ENCODE measurements around the gene AXIN2. TPM values are rescaled to one million over a fixed set of nuclear protein-coding genes. Genes with fewer than 3 reads are reported as not detected.
"Not testable (repeated sequence)": the region's sequence is repeated elsewhere in the genome, so short reads cannot be mapped to it uniquely, and the experiment has no call there.

The AXIN2 gene
- total RNA-seq, 2 experiments from 2014 or later = 3.9 to 4.4 TPM

DNA sequence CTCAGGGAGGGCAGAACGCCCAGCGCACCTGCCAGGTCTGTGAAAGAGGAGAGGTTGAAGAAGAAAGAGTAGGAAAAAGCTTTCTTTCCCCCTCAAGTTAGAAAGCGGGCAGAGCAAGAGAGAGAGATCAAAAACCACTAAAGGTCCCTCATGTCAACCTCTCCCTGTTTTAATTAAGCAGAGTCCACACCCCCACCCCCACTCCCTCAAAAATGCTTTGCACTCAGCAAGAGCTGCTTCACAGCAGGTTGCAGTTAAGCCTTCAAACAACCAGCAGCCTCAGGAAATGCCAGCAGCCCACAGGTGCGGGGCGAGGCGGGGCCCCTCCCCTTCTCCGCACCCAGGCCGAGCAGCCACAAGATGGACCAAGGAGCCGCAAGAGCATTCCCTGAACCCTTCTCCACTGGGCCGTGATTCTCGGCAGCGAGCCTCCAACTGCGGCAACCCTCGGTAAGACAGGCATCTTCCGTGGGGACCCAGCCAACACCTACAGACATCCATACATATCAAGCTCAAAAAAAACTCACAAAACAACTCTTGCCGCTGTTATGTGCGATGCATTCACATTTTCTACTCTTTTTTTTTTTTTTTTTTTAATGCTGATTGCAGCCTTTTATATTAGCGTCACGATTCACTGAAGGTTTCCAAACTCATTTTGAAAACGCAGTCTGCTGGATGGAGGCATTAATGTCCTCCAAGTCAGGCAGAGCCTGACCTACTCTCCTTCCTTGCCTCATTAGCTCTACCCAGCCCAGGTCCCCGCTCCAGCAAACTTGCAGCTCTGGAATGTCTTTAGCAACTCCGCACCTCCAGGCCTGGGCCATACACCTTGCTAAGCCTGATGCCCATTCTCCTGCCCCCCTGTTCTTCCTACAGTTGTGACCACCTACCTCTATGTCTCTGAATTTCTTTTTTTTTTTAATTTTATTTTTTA, 66.1 kb downstream of the AXIN2 start:
- intact Hi-C loops (cut with micrococcal nuclease) = no loop called here
- Mint-ChIP-seq H3K27ac (no peak overlapping the region), H3K4me3 (no peak overlapping the region), H3K36me3 (no peaks in the 10 kb centered on the region), H3K27me3 (no peaks in the 10 kb centered on the region), H3K9me3 (no peaks in the 10 kb centered on the region), H3K4me1 (ENCODE audit: low read depth) (peaks cover 10% of the 10 kb centered on the region)
- ChIA-PET CTCF (interaction anchor here (1.2 kb wide), 1 partner anchor 60 kb away, joined by 4 read pairs; no protein-coding TSS in a partner anchor), POLR2A (no interaction called here)
- peak; percentile 29 for DNase-seq

DNA sequence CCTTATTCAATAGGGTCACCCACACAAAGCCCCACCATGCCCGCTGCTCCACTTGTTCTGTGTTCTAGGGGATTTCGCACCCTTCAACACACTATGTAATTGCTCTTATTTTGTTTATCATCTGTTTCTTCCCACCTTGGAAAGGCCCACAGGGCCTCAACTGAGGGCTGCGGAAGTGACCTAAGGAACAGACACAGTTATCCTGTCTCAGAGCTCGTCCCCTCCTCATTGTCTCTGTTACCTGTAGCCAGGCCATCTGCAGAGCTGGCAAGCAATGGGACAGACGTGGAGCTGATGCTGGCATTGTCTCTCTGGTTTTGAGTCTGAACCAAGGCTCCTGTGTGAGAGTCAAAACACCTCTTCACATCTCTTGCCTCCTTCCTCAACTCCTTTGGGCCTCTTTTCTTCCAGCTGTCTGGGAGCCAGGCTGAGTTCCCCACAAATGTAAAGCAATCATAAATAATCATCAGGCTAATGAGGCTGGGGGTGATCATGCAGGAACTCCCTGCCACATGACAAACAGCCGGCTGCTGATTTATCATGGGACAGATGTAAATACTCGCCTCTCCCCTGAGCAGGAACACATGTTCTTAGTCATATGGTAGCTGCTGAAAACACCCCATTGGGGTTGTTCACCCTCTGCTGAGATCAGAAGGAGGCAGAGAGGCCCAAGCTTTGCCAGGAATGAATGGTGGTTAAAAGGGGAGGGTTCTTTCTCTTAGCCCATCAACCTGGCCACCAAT, 71.9 kb downstream of the AXIN2 start:
- no peaks in the 10 kb centered on the region for H3K9me3 Mint-ChIP-seq
- DNase-seq = no peak
- no peaks in the 10 kb centered on the region for H3K36me3 Mint-ChIP-seq
- H3K27ac Mint-ChIP-seq = no peak overlapping the region
- H3K4me3 Mint-ChIP-seq = no peak overlapping the region
- ChIA-PET CTCF (no interaction called here), POLR2A (no interaction called here)
- peaks cover 1% of the 10 kb centered on the region for H3K27me3 Mint-ChIP-seq
- intact Hi-C loops (cut with micrococcal nuclease) = no loop called here
- no peaks in the 10 kb centered on the region for H3K4me1 Mint-ChIP-seq (ENCODE audit: low read depth)

- intact Hi-C loops (cut with micrococcal nuclease) = no loop called here
- Mint-ChIP-seq H3K36me3 (no peaks in the 10 kb centered on the region), H3K4me3 (no peak overlapping the region), H3K9me3 (no peaks in the 10 kb centered on the region), H3K27me3 (peaks cover 1% of the 10 kb centered on the region), H3K4me1 (ENCODE audit: low read depth) (no peaks in the 10 kb centered on the region), H3K27ac (no peak overlapping the region)
- ChIA-PET POLR2A (no interaction called here), CTCF (no interaction called here)
- no peak for DNase-seq
These were observed 72.8 kb downstream of the AXIN2 start for GRCh38 chr17:65488665-65489064.

DNA sequence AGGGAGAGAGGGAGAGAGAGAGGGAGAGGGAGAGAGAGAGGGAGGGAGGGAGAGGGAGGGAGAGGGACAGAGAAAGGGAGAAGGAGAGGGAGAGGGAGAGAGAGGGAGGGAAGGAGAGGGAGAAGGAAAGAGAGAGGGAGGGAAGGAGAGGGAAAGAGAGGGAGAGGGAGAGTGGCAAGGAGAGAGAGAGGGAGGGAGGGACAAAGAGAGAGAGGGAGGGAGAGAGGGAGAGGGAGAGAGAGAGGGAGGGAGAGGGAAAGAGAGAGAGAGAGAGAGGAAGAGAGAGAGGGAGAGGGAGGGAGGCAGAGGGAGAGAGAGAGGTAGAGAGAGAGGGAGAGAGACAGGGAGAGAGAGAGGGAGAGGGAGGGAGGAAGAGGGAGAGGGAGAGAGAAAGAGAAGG, 73.5 kb downstream of the AXIN2 start:
- Mint-ChIP-seq H3K27ac (no peak overlapping the region), H3K27me3 (peaks cover 1% of the 10 kb centered on the region), H3K4me1 (ENCODE audit: low read depth) (no peaks in the 10 kb centered on the region), H3K4me3 (no peak overlapping the region), H3K36me3 (no peaks in the 10 kb centered on the region), H3K9me3 (no peaks in the 10 kb centered on the region)
- ChIA-PET POLR2A (no interaction called here), CTCF (no interaction called here)
- intact Hi-C loops (cut with micrococcal nuclease) = no loop called here
- no peak for DNase-seq

DNA sequence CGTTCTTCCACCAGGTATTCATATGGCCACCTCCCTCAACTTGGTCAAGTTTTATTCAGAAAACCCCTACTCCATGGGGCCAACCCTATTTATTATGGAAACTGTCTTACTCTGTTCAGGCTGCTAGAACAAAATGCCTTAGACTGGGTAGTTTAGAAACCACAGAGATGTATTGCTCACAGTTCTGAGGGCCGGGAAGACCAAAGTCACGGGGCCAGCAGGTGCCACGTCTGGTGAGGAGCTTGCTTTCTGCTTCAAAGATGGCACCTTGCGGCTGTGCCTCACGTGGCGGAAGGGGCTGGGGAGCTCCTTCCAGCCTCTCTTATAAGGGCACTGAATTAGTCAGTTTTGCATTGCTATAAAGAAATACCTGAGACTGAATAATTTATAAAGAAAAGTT, 74.3 kb downstream of the AXIN2 start:
- Mint-ChIP-seq H3K9me3 (no peaks in the 10 kb centered on the region), H3K4me3 (no peak overlapping the region)

GRCh38 chr17:65485388-65486299, 75.8 kb downstream of the AXIN2 start:
- no peak overlapping the region for H3K27ac Mint-ChIP-seq
- intact Hi-C loops (cut with micrococcal nuclease) = no loop called here
- H3K4me3 Mint-ChIP-seq = no peak overlapping the region
- no peak for DNase-seq
- POLR2A ChIA-PET = no interaction called here
- H3K27me3 Mint-ChIP-seq = peaks cover 1% of the 10 kb centered on the region
- peaks cover 2% of the 10 kb centered on the region for H3K4me1 Mint-ChIP-seq (ENCODE audit: low read depth)
- H3K36me3 Mint-ChIP-seq = no peaks in the 10 kb centered on the region
- CTCF ChIA-PET = no interaction called here
- H3K9me3 Mint-ChIP-seq = no peaks in the 10 kb centered on the region

More for the DNA sequence above, 74.3 kb downstream of the AXIN2 start:
- Mint-ChIP-seq H3K27me3 (peaks cover 1% of the 10 kb centered on the region), H3K36me3 (no peaks in the 10 kb centered on the region), H3K27ac (no peak overlapping the region), H3K4me1 (ENCODE audit: low read depth) (no peaks in the 10 kb centered on the region)
- ChIA-PET CTCF (no interaction called here), POLR2A (no interaction called here)
- intact Hi-C loops (cut with micrococcal nuclease) = no loop called here
- DNase-seq = peak; percentile 13

DNA sequence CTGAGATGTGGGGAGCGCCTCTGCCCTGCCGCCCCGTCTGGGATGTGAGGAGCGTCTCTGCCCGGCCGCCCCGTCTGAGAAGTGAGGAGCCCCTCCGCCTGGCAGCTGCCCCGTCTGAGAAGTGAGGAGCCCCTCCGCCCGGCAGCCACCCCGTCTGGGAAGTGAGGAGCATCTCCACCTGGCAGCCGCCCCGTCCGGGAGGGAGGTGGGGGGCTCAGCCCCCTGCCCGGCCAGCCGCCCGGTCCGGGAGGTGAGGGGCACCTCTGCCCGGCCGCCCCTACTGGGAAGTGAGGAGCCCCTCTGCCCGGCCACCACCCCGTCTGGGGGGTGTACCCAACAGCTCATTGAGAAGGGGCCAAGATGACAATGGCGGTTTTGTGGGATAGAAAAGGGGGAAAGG, 77.0 kb downstream of the AXIN2 start:
- H3K4me1 Mint-ChIP-seq (ENCODE audit: low read depth); POLR2A ChIA-PET; DNase-seq; H3K27ac Mint-ChIP-seq; CTCF ChIA-PET; H3K27me3 Mint-ChIP-seq; H3K36me3 Mint-ChIP-seq; H3K9me3 Mint-ChIP-seq; intact Hi-C loops (cut with micrococcal nuclease); H3K4me3 Mint-ChIP-seq: not testable (repeated sequence)

DNA sequence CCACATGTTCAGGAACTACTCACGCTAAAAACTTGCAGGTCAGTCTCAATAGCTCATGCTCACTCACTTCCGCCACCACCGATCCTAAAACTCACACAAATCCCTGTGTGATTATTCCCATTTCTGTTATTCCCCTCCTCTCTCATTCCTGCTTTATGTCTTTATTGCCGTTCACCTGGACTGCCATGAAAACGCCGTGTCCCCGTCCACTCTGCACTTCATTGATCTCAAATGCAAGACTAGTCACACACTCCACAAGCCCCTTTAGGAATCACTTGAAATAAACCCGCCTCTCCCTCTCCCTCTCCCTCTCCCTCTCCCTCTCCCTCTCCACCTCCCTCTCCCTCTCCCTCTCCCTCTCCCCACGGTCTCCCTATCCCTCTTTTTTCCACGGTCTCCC, 78.0 kb downstream of the AXIN2 start:
- no peaks in the 10 kb centered on the region for H3K9me3 Mint-ChIP-seq
- intact Hi-C loops (cut with micrococcal nuclease) = no loop called here
- H3K4me3 Mint-ChIP-seq = no peak overlapping the region
- H3K27me3 Mint-ChIP-seq = peaks cover 1% of the 10 kb centered on the region
- no peak for DNase-seq
- H3K4me1 Mint-ChIP-seq (ENCODE audit: low read depth) = peaks cover 2% of the 10 kb centered on the region
- H3K36me3 Mint-ChIP-seq = no peaks in the 10 kb centered on the region
- POLR2A ChIA-PET = no interaction called here
- CTCF ChIA-PET = no interaction called here
- no peak overlapping the region for H3K27ac Mint-ChIP-seq

- ChIA-PET POLR2A (no interaction called here), CTCF (interaction anchor here (0.6 kb wide), 1 partner anchor 1994 kb away, joined by 3 read pairs; no protein-coding TSS in a partner anchor)
- Mint-ChIP-seq H3K27ac (no peak overlapping the region), H3K36me3 (no peaks in the 10 kb centered on the region), H3K4me3 (no peak overlapping the region), H3K27me3 (peaks cover 1% of the 10 kb centered on the region), H3K9me3 (no peaks in the 10 kb centered on the region), H3K4me1 (ENCODE audit: low read depth) (peaks cover 2% of the 10 kb centered on the region)
- intact Hi-C loops (cut with micrococcal nuclease) = no loop called here
- DNase-seq = no peak
These were observed 79.2 kb downstream of the AXIN2 start for GRCh38 chr17:65482201-65482600.

DNA sequence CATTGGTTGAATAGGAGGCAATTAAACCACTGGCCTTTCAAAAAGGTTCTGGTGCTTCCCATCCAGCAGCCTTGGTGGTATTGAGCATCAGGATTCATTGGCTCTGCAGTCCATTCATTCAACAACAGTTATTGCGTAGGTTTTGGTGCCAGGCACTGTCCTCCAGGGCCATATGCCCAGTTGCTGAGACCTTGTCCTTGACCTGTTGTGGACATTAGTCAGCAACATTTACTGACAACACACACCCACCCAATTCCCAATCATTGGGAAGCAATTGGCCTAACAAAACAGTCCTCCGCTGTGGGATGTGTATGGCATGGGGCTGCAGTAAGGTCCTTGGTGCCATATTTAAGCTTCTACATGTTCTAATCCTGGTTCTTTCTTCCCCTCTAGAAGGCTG, 82.2 kb downstream of the AXIN2 start:
- no peaks in the 10 kb centered on the region for H3K36me3 Mint-ChIP-seq
- no peaks in the 10 kb centered on the region for H3K9me3 Mint-ChIP-seq
- no peak overlapping the region for H3K4me3 Mint-ChIP-seq

More for the DNA sequence above, 82.2 kb downstream of the AXIN2 start:
- Mint-ChIP-seq H3K27me3 (no peaks in the 10 kb centered on the region), H3K27ac (no peak overlapping the region), H3K4me1 (ENCODE audit: low read depth) (peaks cover 2% of the 10 kb centered on the region)
- no peak for DNase-seq
- POLR2A ChIA-PET = no interaction called here
- intact Hi-C loops (cut with micrococcal nuclease) = no loop called here
- CTCF ChIA-PET = no interaction called here
